SK-N-SH treated with all-trans-retinoic acid at 6 μM for 48 hours (cell line): Measurements from ENCODE around the gene B4GALNT3.

Source experiments
- ATAC-seq: fragments of 200-7000 bp; cut with Tn5 transposase; 3 replicates; pipeline ENCODE4 v1.9.1; 2020; ENCODE audit warnings: mild to moderate bottlenecking, moderate library complexity
- ARNTL ChIP-seq: fragments of 450-650 bp; formaldehyde crosslinking; IDR thresholded peaks from 2 replicates; pipeline ENCODE4 v1.5.0; 2020; ENCODE audit warnings: low read depth, mild to moderate bottlenecking, moderate library complexity, borderline replicate concordance
- BACH2 ChIP-seq: fragments of 250-450 bp; sonication (Bioruptor Pico); IDR thresholded peaks from 2 replicates; pipeline ENCODE4 v1.9.0; 2021; ENCODE audit warnings: mild to moderate bottlenecking, borderline replicate concordance
- CSDC2 ChIP-seq: fragments of 250-450 bp; sonication (Bioruptor Pico); IDR thresholded peaks from 2 replicates; pipeline ENCODE4 v1.5.0; 2020; ENCODE audit warnings: mild to moderate bottlenecking, moderate library complexity
- GLIS3 ChIP-seq: fragments of 250-450 bp; sonication (Bioruptor Pico); IDR thresholded peaks from 2 replicates; pipeline ENCODE4 v1.5.0; 2020; ENCODE audit warnings: mild to moderate bottlenecking, moderate library complexity
- RARB ChIP-seq: fragments of 250-450 bp; sonication (Bioruptor Pico); IDR thresholded peaks from 2 replicates; pipeline ENCODE4 v1.8.0; 2021; ENCODE audit warnings: mild to moderate bottlenecking, moderate library complexity
- SNAI2 ChIP-seq: fragments of 250-450 bp; sonication (Bioruptor Pico); IDR thresholded peaks from 2 replicates; pipeline ENCODE4 v1.5.0; 2020; ENCODE audit warnings: mild to moderate bottlenecking, moderate library complexity
- TCF4 ChIP-seq: fragments of 250-450 bp; sonication (Bioruptor Pico); IDR thresholded peaks from 2 replicates; pipeline ENCODE4 v1.8.0; 2021; ENCODE audit warnings: mild to moderate bottlenecking, moderate library complexity, borderline replicate concordance
- TOX ChIP-seq: fragments of 250-450 bp; sonication (Bioruptor Pico); IDR thresholded peaks from 2 replicates; pipeline ENCODE4 v1.8.0; 2021; ENCODE audit warnings: mild to moderate bottlenecking, moderate library complexity, borderline replicate concordance
- ZFP3 ChIP-seq: fragments of 250-450 bp; sonication (Bioruptor Pico); IDR thresholded peaks from 2 replicates; pipeline ENCODE4 v1.5.0; 2020; ENCODE audit warnings: mild to moderate bottlenecking, moderate library complexity
- ZNF70 ChIP-seq: fragments of 450-650 bp; formaldehyde crosslinking; IDR thresholded peaks from 2 replicates; pipeline ENCODE4 v1.5.0; 2020; ENCODE audit warnings: mild to moderate bottlenecking, moderate library complexity
- TF ChIP-seq, protein P1 (sequence below): fragments of 250-450 bp; sonication (Bioruptor Pico); IDR thresholded peaks from 2 replicates; pipeline ENCODE4 v1.5.1; 2021; ENCODE audit warnings: mild to moderate bottlenecking, moderate library complexity
- TF ChIP-seq, protein P2 (sequence below): fragments of 250-450 bp; sonication (Bioruptor Pico); IDR thresholded peaks from 2 replicates; pipeline ENCODE4 v1.8.0; 2020; ENCODE audit warnings: mild to moderate bottlenecking, moderate library complexity, borderline replicate concordance
- TF ChIP-seq, protein P3 (sequence below): fragments of 250-450 bp; sonication (Bioruptor Pico); IDR thresholded peaks from 2 replicates; pipeline ENCODE4 v1.5.1; 2020; ENCODE audit warnings: low read depth, mild to moderate bottlenecking, moderate library complexity
- TF ChIP-seq, protein P4 (sequence below): fragments of 250-450 bp; sonication (Bioruptor Pico); IDR thresholded peaks from 2 replicates; pipeline ENCODE4 v1.8.0; 2021; ENCODE audit warnings: low read depth, mild to moderate bottlenecking, moderate library complexity, borderline replicate concordance
- TF ChIP-seq, protein P5 (sequence below): fragments of 250-450 bp; sonication (Bioruptor Pico); IDR thresholded peaks from 2 replicates; pipeline ENCODE4 v1.5.0; 2020; ENCODE audit warnings: mild to moderate bottlenecking, moderate library complexity

The B4GALNT3 gene

DNA sequence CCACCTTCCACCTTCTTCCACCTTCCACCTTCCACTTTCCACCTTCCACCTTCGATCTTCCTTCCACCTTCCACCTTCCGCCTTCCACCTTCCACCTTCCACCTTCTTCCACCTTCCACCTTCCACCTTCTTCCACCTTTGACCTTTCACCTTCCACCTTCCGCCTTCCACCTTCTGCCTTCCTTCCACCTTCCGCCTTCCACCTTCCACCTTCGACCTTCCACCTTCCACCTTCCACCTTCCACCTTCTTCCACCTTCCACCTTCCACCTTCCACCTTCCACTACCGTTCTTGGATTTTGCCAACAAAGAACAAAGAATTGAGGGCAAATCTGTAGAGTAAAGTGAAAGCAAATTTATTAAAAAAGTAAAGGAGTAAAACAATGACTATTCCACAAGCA is 53.2 kb downstream of the B4GALNT3 start:
- TF ChIP-seq, protein P1, sequence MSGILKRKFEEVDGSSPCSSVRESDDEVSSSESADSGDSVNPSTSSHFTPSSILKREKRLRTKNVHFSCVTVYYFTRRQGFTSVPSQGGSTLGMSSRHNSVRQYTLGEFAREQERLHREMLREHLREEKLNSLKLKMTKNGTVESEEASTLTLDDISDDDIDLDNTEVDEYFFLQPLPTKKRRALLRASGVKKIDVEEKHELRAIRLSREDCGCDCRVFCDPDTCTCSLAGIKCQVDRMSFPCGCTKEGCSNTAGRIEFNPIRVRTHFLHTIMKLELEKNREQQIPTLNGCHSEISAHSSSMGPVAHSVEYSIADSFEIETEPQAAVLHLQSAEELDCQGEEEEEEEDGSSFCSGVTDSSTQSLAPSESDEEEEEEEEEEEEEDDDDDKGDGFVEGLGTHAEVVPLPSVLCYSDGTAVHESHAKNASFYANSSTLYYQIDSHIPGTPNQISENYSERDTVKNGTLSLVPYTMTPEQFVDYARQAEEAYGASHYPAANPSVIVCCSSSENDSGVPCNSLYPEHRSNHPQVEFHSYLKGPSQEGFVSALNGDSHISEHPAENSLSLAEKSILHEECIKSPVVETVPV (CRISPR knock-in tag): no peak
- no peak for TF ChIP-seq ZNF70
- TF ChIP-seq ARNTL (CRISPR knock-in tag): no peak
- TF ChIP-seq, protein P2, sequence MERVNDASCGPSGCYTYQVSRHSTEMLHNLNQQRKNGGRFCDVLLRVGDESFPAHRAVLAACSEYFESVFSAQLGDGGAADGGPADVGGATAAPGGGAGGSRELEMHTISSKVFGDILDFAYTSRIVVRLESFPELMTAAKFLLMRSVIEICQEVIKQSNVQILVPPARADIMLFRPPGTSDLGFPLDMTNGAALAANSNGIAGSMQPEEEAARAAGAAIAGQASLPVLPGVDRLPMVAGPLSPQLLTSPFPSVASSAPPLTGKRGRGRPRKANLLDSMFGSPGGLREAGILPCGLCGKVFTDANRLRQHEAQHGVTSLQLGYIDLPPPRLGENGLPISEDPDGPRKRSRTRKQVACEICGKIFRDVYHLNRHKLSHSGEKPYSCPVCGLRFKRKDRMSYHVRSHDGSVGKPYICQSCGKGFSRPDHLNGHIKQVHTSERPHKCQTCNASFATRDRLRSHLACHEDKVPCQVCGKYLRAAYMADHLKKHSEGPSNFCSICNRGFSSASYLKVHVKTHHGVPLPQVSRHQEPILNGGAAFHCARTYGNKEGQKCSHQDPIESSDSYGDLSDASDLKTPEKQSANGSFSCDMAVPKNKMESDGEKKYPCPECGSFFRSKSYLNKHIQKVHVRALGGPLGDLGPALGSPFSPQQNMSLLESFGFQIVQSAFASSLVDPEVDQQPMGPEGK (CRISPR knock-in tag): no peak
- no peak for TF ChIP-seq CSDC2 (CRISPR knock-in tag)
- ATAC-seq: no peak

DNA sequence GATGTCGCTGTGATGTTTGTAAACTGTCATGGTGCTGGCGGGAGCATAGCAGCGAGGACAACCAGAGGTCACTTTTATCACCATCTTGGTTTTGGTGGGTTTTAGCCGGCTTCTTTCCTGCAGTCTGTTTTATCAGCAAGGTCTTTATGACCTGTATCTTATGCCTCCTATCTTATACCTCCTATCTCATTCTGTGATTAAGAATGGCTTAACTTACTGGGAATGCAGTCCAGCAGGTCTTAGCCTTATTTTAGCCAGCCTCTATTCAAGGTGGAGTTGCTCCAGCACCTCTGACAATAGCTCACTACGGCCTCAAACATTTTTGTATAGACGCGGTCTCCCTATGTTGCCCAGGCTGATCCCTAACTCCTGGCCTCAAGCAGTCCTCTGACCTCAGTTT is 53.7 kb downstream of the B4GALNT3 start:
- ATAC-seq: no peak
- no peak for TF ChIP-seq RARB (CRISPR knock-in tag)
- TF ChIP-seq, protein P1 (CRISPR knock-in tag): no peak
- TF ChIP-seq, protein P3, sequence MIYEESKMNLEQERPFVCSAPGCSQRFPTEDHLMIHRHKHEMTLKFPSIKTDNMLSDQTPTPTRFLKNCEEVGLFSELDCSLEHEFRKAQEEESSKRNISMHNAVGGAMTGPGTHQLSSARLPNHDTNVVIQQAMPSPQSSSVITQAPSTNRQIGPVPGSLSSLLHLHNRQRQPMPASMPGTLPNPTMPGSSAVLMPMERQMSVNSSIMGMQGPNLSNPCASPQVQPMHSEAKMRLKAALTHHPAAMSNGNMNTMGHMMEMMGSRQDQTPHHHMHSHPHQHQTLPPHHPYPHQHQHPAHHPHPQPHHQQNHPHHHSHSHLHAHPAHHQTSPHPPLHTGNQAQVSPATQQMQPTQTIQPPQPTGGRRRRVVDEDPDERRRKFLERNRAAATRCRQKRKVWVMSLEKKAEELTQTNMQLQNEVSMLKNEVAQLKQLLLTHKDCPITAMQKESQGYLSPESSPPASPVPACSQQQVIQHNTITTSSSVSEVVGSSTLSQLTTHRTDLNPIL: no peak
- TF ChIP-seq SNAI2: no peak
- no peak for TF ChIP-seq ZFP3 (CRISPR knock-in tag)
- TF ChIP-seq, protein P2 (CRISPR knock-in tag): no peak
- TF ChIP-seq, all 23 proteins: peak for 0

DNA sequence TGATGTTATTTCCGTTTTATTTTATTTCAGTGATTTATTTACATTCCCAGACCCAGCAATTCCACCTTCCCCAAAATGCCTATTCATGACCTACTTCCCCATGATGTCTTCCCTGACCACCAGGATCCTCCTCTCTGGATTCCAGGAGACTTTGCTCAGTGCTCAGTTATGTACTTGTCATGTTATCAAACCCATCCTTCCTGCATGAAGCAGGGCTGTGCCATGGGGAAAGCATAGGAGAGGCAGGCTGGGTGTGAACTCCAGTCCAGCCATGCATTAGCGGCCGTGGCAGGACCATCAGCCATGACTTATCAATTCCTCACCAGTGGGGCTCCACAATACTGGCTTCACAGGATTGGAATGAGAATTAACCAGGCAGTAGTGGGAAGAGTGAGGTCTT is 57.8 kb downstream of the B4GALNT3 start:
- ATAC-seq: no peak
- TF ChIP-seq TOX (CRISPR knock-in tag): no peak
- no peak for TF ChIP-seq GLIS3 (CRISPR knock-in tag)
- TF ChIP-seq TCF4 (CRISPR knock-in tag): no peak
- no peak for TF ChIP-seq BACH2
- no peak for TF ChIP-seq ARNTL (CRISPR knock-in tag)
- TF ChIP-seq, protein P4, sequence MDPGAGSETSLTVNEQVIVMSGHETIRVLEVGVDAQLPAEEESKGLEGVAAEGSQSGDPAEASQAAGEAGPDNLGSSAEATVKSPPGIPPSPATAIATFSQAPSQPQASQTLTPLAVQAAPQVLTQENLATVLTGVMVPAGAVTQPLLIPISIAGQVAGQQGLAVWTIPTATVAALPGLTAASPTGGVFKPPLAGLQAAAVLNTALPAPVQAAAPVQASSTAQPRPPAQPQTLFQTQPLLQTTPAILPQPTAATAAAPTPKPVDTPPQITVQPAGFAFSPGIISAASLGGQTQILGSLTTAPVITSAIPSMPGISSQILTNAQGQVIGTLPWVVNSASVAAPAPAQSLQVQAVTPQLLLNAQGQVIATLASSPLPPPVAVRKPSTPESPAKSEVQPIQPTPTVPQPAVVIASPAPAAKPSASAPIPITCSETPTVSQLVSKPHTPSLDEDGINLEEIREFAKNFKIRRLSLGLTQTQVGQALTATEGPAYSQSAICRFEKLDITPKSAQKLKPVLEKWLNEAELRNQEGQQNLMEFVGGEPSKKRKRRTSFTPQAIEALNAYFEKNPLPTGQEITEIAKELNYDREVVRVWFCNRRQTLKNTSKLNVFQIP (CRISPR knock-in tag): no peak
- TF ChIP-seq, protein P5, sequence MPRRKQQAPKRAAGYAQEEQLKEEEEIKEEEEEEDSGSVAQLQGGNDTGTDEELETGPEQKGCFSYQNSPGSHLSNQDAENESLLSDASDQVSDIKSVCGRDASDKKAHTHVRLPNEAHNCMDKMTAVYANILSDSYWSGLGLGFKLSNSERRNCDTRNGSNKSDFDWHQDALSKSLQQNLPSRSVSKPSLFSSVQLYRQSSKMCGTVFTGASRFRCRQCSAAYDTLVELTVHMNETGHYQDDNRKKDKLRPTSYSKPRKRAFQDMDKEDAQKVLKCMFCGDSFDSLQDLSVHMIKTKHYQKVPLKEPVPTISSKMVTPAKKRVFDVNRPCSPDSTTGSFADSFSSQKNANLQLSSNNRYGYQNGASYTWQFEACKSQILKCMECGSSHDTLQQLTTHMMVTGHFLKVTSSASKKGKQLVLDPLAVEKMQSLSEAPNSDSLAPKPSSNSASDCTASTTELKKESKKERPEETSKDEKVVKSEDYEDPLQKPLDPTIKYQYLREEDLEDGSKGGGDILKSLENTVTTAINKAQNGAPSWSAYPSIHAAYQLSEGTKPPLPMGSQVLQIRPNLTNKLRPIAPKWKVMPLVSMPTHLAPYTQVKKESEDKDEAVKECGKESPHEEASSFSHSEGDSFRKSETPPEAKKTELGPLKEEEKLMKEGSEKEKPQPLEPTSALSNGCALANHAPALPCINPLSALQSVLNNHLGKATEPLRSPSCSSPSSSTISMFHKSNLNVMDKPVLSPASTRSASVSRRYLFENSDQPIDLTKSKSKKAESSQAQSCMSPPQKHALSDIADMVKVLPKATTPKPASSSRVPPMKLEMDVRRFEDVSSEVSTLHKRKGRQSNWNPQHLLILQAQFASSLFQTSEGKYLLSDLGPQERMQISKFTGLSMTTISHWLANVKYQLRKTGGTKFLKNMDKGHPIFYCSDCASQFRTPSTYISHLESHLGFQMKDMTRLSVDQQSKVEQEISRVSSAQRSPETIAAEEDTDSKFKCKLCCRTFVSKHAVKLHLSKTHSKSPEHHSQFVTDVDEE: no peak
- no peak for TF ChIP-seq SNAI2
- TF ChIP-seq, all 23 proteins: peak for 0
